ENCODE results near the gene MLF1. TPM values are rescaled to one million over a fixed set of nuclear protein-coding genes. Genes with fewer than 3 reads are reported as not detected.

MLF1 gene, protein sequence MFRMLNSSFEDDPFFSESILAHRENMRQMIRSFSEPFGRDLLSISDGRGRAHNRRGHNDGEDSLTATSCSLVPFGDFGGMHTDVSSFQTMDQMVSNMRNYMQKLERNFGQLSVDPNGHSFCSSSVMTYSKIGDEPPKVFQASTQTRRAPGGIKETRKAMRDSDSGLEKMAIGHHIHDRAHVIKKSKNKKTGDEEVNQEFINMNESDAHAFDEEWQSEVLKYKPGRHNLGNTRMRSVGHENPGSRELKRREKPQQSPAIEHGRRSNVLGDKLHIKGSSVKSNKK
- 2.5 TPM for total RNA-seq
- polyA plus RNA-seq, result 5.0 TPM
- long read RNA-seq, donor 1, result 0 reads
- long read RNA-seq, donor 2, transcript MLF1-201 (7 exons, 2,203 nt), result major isoform, 5 of 5 reads
- long read RNA-seq, donor 2, partial matches to known transcripts, result 0 of 5 reads
- long read RNA-seq, donor 2, other reads (novel, unspliced or antisense), result 0 of 5 reads
- long read RNA-seq, donor 3, partial matches to known transcripts, result 0 of 4 reads
- long read RNA-seq, donor 3, other reads (novel, unspliced or antisense), result 0 of 4 reads
- long read RNA-seq, donor 4, result 0 reads
- long read RNA-seq, donor 5, transcript MLF1-201 (7 exons, 2,203 nt), result major isoform, 6 of 9 reads
- long read RNA-seq, donor 5, partial matches to known transcripts, result 0 of 9 reads
- long read RNA-seq, donor 5, other reads (novel, unspliced or antisense), result 0 of 9 reads
- long read RNA-seq, donor 6, partial matches to known transcripts, result 0 of 1 reads
- long read RNA-seq, donor 6, other reads (novel, unspliced or antisense), result 0 of 1 reads
- long read RNA-seq, donor 7, partial matches to known transcripts, result 0 of 2 reads
- long read RNA-seq, donor 7, other reads (novel, unspliced or antisense), result 0 of 2 reads
- long read RNA-seq, donor 8, result 0 reads
- long read RNA-seq, donor 9, result 0 reads
- long read RNA-seq, donor 10, partial matches to known transcripts, result 0 of 1 reads
- long read RNA-seq, donor 10, other reads (novel, unspliced or antisense), result 0 of 1 reads

DNA sequence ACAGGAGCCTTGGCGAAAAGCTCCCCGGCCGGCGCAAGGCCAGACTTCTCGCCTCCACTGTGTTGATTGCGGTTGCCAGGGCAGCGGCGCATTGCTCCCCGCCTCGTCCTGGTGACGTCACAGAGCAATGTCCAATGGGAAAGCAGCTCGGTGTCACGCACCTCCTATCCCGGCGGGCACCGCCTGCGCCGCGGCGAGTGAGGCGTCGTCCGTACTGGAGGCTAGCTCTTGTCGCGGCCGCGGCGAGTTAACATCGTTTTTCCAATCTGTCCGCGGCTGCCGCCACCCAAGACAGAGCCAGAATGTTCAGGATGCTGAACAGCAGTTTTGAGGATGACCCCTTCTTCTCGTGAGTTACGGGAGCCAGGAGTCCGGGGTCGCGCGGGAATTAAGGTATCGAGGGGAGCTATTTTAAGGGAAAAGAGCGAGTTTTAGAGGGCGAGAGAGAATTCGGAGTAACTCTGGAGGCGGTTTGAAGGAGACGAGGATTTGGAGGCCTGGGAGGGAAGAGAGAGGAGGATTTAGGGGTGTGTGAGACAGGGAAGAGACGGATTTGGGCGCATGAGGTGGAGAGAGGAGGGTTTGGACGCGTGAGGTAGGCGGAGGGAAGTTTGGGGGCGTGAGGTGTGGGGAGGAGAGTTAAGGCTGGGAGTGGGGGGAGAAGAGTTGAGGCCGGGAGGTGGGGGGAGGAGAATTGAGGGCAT, at the start of gene MLF1:
TSS of gene MLF1 (plus strand) at position 196 of the 704 bp plus-strand sequence. CDS start at position 303, 107 bp downstream.
- DNase-seq (ENCODE audit: low read depth in 6 of 9, low spot score in 9 of 9), result peak; percentile 43 to 85 (median 66)
- H3K27me3 ChIP-seq (ENCODE audit: control insufficient read depth in 2 of 2, insufficient read depth in 1 of 2, low read length in 1 of 2), result peaks cover 0 to 29% of the 10 kb centered on the region in 2 donors
- H3K4me3 ChIP-seq (ENCODE audit: low read length in 2 of 2), result peak within 1 kb of the TSS; percentile 34 to 37
- H3K9me3 ChIP-seq (ENCODE audit: control insufficient read depth in 2 of 2, insufficient read depth in 1 of 2, low read length in 1 of 2), result peaks cover 0 to 4% of the 10 kb centered on the region in 2 donors
- H3K4me1 ChIP-seq (ENCODE audit: control insufficient read depth in 2 of 2, insufficient read depth in 2 of 2, low read length in 2 of 2), result peaks cover 2 to 12% of the 10 kb centered on the region in 2 donors
- WGBS, result 2% methylated on average over 51 of the region's 51 CpGs
- H3K36me3 ChIP-seq (ENCODE audit: control insufficient read depth in 2 of 2, insufficient read depth in 2 of 2, low read length in 1 of 2), result no peaks in the 10 kb centered on the region
- H3K27ac ChIP-seq (ENCODE audit: low read depth in 1 of 2, low read length in 1 of 2), result no peak within 1 kb of the TSS

- 96% methylated on average over 4 of the region's 4 CpGs for WGBS
- no peaks in the 10 kb centered on the region for H3K27me3 ChIP-seq (ENCODE audit: control insufficient read depth in 2 of 2, insufficient read depth in 1 of 2, low read length in 1 of 2)
- H3K27ac ChIP-seq (ENCODE audit: low read depth in 1 of 2, low read length in 1 of 2), result no peak overlapping the region
- no peaks in the 10 kb centered on the region for H3K36me3 ChIP-seq (ENCODE audit: control insufficient read depth in 2 of 2, insufficient read depth in 2 of 2, low read length in 1 of 2)
- DNase-seq (ENCODE audit: low read depth in 6 of 9, low spot score in 9 of 9), result no peak
- no peaks in the 10 kb centered on the region for H3K4me1 ChIP-seq (ENCODE audit: control insufficient read depth in 2 of 2, insufficient read depth in 2 of 2, low read length in 2 of 2)
- H3K4me3 ChIP-seq (ENCODE audit: low read length in 2 of 2), result no peak overlapping the region
- H3K9me3 ChIP-seq (ENCODE audit: control insufficient read depth in 2 of 2, insufficient read depth in 1 of 2, low read length in 1 of 2), result no peaks in the 10 kb centered on the region
Observed at GRCh38 chr3:158522221-158523136, 48.5 kb upstream of the MLF1 start.

DNA sequence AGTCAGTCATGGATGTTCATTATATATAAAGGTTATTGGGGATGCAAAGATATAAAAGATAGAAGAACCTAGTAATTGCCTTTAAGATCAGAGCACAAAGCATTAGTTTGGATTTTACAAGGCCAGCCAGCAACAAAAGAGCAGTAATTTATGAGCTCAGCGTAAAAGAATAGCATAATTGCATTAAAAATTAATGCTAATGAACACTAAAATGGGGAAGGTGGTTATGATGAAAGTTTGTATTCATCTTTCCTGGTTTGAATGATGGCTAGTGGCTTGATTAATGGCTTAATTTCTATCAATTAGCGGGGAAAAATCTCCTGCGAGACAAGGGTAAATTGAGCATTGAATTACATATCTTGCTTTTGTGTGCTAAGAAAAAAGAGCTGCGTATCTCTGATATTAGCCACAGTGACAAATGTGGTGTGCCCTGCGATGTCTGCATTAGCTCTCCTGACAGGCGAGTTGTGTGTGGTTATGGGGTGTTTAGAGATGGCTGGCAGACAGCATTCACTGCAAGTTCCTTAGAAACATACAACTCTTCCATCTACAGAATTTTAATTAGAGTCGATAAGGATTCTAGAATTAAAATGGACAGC, 42.8 kb upstream of the MLF1 start:
- no peak overlapping the region for H3K4me3 ChIP-seq (ENCODE audit: low read length in 2 of 2)
- no peak overlapping the region for H3K27ac ChIP-seq (ENCODE audit: low read depth in 1 of 2, low read length in 1 of 2)
- H3K36me3 ChIP-seq (ENCODE audit: control insufficient read depth in 2 of 2, insufficient read depth in 2 of 2, low read length in 1 of 2), result no peaks in the 10 kb centered on the region
- no peaks in the 10 kb centered on the region for H3K4me1 ChIP-seq (ENCODE audit: control insufficient read depth in 2 of 2, insufficient read depth in 2 of 2, low read length in 2 of 2)
- WGBS, result 98% methylated on average over 7 of the region's 7 CpGs
- H3K9me3 ChIP-seq (ENCODE audit: control insufficient read depth in 2 of 2, insufficient read depth in 1 of 2, low read length in 1 of 2), result no peaks in the 10 kb centered on the region
- H3K27me3 ChIP-seq (ENCODE audit: control insufficient read depth in 2 of 2, insufficient read depth in 1 of 2, low read length in 1 of 2), result no peaks in the 10 kb centered on the region
- DNase-seq (ENCODE audit: low read depth in 6 of 9, low spot score in 9 of 9), result no peak

GRCh38 chr3:158531334-158531733, 39.7 kb upstream of the MLF1 start:
- no peaks in the 10 kb centered on the region for H3K27me3 ChIP-seq (ENCODE audit: control insufficient read depth in 2 of 2, insufficient read depth in 1 of 2, low read length in 1 of 2)
- DNase-seq (ENCODE audit: low read depth in 6 of 9, low spot score in 9 of 9), result no peak
- H3K36me3 ChIP-seq (ENCODE audit: control insufficient read depth in 2 of 2, insufficient read depth in 2 of 2, low read length in 1 of 2), result no peaks in the 10 kb centered on the region
- H3K9me3 ChIP-seq (ENCODE audit: control insufficient read depth in 2 of 2, insufficient read depth in 1 of 2, low read length in 1 of 2), result no peaks in the 10 kb centered on the region
- no peak overlapping the region for H3K4me3 ChIP-seq (ENCODE audit: low read length in 2 of 2)
- WGBS, result 94% methylated on average over 5 of the region's 5 CpGs
- no peak overlapping the region for H3K27ac ChIP-seq (ENCODE audit: low read depth in 1 of 2, low read length in 1 of 2)
- H3K4me1 ChIP-seq (ENCODE audit: control insufficient read depth in 2 of 2, insufficient read depth in 2 of 2, low read length in 2 of 2), result no peaks in the 10 kb centered on the region

DNA sequence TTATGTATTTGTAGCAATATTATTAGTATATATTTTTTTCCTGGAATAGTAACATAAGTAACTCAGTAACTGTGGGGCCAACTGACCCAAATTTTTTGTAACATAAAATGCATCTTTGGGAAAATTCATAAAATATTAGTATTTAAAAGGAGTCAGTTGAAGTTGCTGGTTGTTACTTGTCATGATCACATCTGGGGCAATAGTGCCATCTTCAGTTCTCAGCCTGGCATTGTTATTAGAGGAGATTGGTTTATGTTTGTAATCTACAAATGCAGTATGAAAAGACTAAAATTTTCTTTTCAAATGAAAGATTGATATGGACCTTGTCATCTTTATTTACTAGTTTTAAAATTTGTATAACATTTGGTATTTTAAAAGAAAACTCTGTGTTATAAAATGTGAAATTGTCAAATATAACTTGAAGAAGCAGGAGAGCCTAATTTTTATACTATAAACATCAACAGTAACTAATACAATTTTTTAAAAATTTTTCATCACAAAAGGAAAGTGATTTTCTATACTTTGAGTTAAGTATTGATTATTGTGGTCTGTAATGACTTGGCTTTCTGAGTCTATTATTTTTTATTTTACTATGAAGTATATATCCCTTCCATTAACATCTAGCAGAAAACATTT, 38.8 kb upstream of the MLF1 start:
- Histone ChIP-seq H3K27ac (ENCODE audit: low read depth in 1 of 2, low read length in 1 of 2) (no peak overlapping the region), H3K27me3 (ENCODE audit: control insufficient read depth in 2 of 2, insufficient read depth in 1 of 2, low read length in 1 of 2) (no peaks in the 10 kb centered on the region), H3K4me3 (ENCODE audit: low read length in 2 of 2) (no peak overlapping the region), H3K4me1 (ENCODE audit: control insufficient read depth in 2 of 2, insufficient read depth in 2 of 2, low read length in 2 of 2) (no peaks in the 10 kb centered on the region), H3K9me3 (ENCODE audit: control insufficient read depth in 2 of 2, insufficient read depth in 1 of 2, low read length in 1 of 2) (no peaks in the 10 kb centered on the region), H3K36me3 (ENCODE audit: control insufficient read depth in 2 of 2, insufficient read depth in 2 of 2, low read length in 1 of 2) (no peaks in the 10 kb centered on the region)
- peak in 1 of 9 donors; percentile 28 for DNase-seq (ENCODE audit: low read depth in 6 of 9, low spot score in 9 of 9)

DNA sequence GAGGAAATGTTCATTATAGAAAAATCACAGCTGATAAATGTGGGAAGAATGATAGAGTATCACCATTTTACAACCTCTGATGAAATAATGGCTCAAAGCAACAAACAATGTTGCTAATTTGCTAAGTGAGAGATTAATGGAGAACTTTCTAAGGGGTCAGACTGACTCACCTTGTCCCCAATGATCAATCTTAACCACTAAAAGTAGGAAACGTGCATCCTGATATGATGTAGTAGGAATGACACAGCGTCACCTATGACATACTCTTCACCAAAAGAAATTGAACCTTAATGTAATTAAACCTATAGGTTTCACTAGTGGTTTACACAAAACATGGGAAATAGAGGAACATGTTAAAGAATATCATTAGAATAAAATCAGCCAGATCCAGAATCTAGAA, 35.1 kb upstream of the MLF1 start:
- no peak overlapping the region for H3K27ac ChIP-seq (ENCODE audit: low read depth in 1 of 2, low read length in 1 of 2)
- WGBS, result 96% methylated on average over 2 of the region's 2 CpGs

DNA sequence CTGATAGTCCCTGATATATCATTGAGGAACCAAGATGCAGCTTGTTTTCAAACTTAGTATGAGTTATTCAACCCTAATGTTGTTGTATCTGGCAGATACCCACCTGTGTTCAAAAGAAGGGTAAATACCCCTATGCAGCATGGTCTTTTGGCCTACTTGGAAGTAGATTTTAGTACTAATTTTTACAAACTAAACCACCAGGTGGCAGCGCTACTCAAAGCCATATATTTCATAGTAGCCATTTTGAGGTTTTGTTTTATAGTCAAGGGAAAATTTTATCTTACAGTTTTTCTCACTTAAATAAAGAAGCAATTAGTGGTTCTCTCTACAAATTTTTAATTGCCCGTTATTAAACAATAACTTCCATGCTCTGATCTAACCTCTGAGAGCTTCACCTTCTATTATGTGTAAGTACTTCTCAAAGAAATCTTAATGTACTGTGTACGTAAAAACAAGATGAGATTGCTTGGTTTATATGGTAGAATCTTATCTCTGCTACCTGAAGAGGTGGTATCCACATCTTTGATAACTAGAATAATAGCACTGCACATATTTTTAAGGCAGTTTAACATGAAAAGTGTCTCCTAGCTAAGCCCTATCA, 31.5 kb upstream of the MLF1 start:
- DNase-seq (ENCODE audit: low read depth in 6 of 9, low spot score in 9 of 9), result peak; percentile 2 to 63 (median 32)
- Histone ChIP-seq H3K4me1 (ENCODE audit: control insufficient read depth in 2 of 2, insufficient read depth in 2 of 2, low read length in 2 of 2) (no peaks in the 10 kb centered on the region), H3K4me3 (ENCODE audit: low read length in 2 of 2) (no peak overlapping the region), H3K27me3 (ENCODE audit: control insufficient read depth in 2 of 2, insufficient read depth in 1 of 2, low read length in 1 of 2) (no peaks in the 10 kb centered on the region), H3K27ac (ENCODE audit: low read depth in 1 of 2, low read length in 1 of 2) (no peak overlapping the region), H3K36me3 (ENCODE audit: control insufficient read depth in 2 of 2, insufficient read depth in 2 of 2, low read length in 1 of 2) (no peaks in the 10 kb centered on the region), H3K9me3 (ENCODE audit: control insufficient read depth in 2 of 2, insufficient read depth in 1 of 2, low read length in 1 of 2) (no peaks in the 10 kb centered on the region)
- 85% methylated on average over 3 of the region's 3 CpGs for WGBS

More for the DNA sequence above, 35.1 kb upstream of the MLF1 start:
- H3K4me3 ChIP-seq (ENCODE audit: low read length in 2 of 2), result no peak overlapping the region
- DNase-seq (ENCODE audit: low read depth in 6 of 9, low spot score in 9 of 9), result no peak
- H3K9me3 ChIP-seq (ENCODE audit: control insufficient read depth in 2 of 2, insufficient read depth in 1 of 2, low read length in 1 of 2), result no peaks in the 10 kb centered on the region
- H3K36me3 ChIP-seq (ENCODE audit: control insufficient read depth in 2 of 2, insufficient read depth in 2 of 2, low read length in 1 of 2), result no peaks in the 10 kb centered on the region
- H3K4me1 ChIP-seq (ENCODE audit: control insufficient read depth in 2 of 2, insufficient read depth in 2 of 2, low read length in 2 of 2), result no peaks in the 10 kb centered on the region
- no peaks in the 10 kb centered on the region for H3K27me3 ChIP-seq (ENCODE audit: control insufficient read depth in 2 of 2, insufficient read depth in 1 of 2, low read length in 1 of 2)

Data from thymus (tissue), 14 donors.